GM18868 (cell line): ENCODE measurements around the gene CD300LB.
"Not testable (repeated sequence)": the region's sequence is repeated elsewhere in the genome, so short reads cannot be mapped to it uniquely, and the experiment has no call there.

ENCODE experiments used
- ATAC-seq: cut with Tn5 transposase; IDR thresholded peaks from one replicate; pipeline ENCODE4 v1.9.1; 2021; ENCODE audit warnings: mild to moderate bottlenecking, moderate library complexity; ENCODE audit not compliant: unreplicated experiment

The CD300LB gene

DNA sequence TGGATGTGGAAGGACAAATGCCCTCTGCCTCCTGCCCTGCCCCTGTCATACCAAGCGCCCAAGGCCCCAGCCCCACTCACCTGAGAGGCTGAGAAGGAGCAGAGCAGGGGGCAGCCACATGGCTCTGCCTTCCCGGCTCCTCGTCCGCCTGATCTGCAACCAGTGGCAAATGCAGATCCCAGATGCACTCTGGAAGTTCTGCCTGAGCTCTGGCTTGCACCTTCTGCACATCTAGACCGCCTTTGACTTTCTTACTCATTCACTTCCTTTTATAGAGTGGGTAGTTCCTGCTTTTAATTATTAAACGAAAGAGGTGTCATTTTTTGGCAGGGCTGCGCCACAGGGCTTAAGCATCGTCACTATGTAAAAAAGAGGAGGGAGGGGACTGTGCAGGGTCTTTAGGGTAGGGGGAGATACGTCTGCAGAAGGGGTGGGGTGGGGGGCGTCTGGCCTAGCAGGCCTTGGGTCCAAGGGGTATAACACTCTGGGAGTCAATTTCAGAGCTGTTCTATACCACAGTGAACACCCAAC is at the start of gene CD300LB:
Gene CD300LB, minus strand, starts transcription at position 245 of the 531 bp plus-strand sequence. Its CDS starts 125 bp downstream, at position 120.
- ATAC-seq = no peak

DNA sequence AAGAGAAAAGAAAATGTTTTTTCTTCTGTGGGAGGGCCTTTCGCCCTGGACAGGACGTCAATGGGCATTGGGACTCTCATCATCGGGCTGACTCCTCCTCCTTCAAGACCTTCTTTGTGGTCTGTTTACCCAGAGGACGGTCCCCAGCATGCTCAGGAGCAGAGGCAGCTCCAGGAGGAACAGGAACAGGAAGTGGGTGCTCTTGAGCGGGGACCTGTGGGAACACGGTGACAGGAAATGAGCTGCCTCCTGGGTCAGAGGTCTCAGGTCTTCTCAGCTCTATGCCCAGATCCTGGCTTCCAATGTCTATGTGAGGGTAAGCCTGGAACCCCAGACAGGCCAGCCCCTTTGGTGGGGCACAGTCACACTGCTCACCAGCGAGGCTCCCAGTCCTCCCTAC is 48.6 kb upstream of the CD300LB start:
- ATAC-seq = no peak

DNA sequence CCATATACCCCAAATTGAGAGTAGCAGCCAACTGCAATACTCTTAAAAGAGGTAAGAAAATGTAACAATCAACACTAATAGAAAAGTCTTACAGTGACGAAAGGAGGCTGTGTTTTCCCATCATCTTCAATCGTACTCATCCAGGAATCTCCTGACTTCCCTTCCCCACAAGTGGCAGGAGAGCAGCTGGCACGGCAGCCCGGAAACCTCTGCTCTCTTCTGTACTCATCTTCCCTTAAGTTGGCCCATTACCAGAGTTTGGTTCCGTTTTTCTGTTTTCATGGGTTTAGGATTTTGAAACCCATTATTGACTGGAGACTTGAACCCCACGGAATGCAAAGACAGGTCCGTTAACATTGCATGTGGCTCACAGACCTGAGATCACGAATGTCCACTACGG is 47.7 kb upstream of the CD300LB start:
- ATAC-seq = no peak

- no peak for ATAC-seq
Observed at GRCh38 chr17:74574489-74575142, 43.3 kb upstream of the CD300LB start.

DNA sequence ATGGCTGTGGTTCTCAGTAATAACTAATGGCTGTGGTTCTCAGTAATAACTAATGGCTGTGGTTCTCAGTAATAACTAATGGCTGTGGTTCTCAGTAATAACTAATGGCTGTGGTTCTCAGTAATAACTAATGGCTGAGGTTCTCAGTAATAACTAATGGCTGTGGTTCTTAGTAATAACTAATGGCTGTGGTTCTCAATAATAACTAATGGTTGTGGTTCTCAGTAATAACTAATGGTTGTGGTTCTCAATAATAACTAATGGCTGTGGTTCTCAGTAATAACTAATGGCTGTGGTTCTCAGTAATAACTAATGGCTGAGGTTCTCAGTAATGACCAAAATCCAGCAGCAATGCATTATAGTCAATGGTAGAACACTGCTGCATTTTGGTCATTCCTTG is 42.4 kb upstream of the CD300LB start:
- not testable (repeated sequence) for ATAC-seq

GRCh38 chr17:74573169-74573568 is 41.9 kb upstream of the CD300LB start:
- no peak for ATAC-seq

- no peak for ATAC-seq
Observed at GRCh38 chr17:74571621-74572270, 40.5 kb upstream of the CD300LB start.

- no peak for ATAC-seq
Observed at GRCh38 chr17:74569020-74570003, 38.0 kb upstream of the CD300LB start.

- no peak for ATAC-seq
Observed at GRCh38 chr17:74568106-74568873, 37.0 kb upstream of the CD300LB start.

DNA sequence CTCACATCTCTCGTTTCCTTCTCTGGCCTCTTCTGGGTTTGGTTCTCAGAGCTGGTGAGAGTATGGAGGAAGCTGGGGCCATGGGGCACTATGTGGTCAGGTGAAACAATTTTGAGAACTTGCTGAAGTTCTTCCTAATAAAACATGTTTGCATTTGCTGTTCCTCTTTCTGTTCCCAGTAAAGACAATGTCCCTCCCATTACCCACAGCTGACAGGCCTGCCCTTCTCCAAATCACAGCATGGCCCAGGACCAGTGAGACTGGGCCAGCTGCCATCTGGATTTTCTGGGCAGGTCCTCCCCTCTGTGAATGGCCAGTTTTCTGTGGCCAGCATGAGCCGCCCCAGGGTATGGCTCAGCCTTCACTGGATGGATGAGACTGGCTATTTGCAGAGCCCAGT is 36.1 kb upstream of the CD300LB start, which contains the start of gene CD300H:
Gene CD300H, minus strand, starts transcription at position 113 of the 400 bp plus-strand sequence.
- no peak for ATAC-seq

GRCh38 chr17:74566132-74566753 is 35.0 kb upstream of the CD300LB start:
- ATAC-seq = no peak

GRCh38 chr17:74565126-74565525 is 33.9 kb upstream of the CD300LB start:
- no peak for ATAC-seq

DNA sequence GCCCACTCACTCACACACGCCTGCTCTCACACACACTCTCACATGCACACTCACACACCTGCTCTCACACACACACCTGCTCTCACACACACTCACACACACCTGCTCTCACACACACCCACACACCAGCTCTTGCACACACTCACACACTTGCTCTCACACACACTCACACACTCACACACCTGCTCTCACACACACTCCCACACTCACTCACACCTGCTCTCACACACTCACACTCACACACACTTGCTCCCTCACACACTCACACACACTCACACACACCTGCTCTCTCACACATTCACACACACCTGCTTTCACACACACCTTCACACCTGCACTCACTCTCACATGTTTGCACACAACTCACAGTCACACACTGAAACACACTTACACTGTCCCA is 32.1 kb upstream of the CD300LB start:
- no peak for ATAC-seq

GRCh38 chr17:74561586-74561985 is 30.3 kb upstream of the CD300LB start:
- no peak for ATAC-seq

- no peak for ATAC-seq
Observed at GRCh38 chr17:74558882-74559519, 27.7 kb upstream of the CD300LB start.

DNA sequence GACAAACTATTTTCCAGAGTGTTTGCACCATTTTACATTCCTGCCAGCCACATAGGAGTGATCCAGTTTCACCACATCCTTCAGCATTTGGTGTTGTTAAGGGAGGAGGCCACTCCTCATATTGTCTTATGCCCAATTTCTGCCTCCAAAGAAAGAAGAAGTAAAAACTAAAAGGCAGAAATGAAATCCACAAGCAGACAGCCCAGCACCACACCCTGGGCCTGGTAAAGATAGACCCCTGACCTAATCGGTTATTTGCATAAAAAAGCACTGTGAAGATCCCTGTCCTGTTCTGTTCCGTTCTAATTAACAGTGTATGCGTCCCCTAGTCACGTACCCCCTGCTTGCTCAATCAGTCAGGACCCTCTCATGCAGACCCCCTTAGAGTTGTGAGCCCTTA is 27.1 kb upstream of the CD300LB start:
- not testable (repeated sequence) for ATAC-seq

DNA sequence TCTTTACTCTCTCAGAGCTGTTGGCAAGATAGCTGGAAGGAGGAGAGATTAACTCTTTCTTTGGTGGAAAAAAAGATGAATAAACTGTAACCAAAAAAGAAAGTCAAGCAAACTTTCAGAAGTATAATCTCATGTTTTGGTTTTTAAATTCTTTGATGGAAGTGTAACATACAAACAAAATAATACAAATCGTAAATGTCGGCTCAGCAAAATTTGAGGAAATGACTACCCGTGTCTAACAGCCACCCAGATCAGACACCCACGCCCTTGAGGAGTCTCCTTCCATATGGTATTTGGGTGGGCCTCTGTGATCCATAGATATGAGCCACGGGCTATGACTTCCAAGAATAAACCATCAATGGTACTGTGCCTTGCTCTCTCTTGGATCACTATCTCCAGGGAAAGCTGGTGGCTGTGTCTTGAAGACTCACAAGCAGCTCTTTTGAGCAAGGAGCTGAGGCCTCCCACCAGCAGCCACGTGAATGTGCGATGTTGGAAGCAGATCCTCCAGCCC is 24.2 kb upstream of the CD300LB start:
- ATAC-seq = no peak

- no peak for ATAC-seq
Observed at GRCh38 chr17:74554909-74555308, 23.6 kb upstream of the CD300LB start.

DNA sequence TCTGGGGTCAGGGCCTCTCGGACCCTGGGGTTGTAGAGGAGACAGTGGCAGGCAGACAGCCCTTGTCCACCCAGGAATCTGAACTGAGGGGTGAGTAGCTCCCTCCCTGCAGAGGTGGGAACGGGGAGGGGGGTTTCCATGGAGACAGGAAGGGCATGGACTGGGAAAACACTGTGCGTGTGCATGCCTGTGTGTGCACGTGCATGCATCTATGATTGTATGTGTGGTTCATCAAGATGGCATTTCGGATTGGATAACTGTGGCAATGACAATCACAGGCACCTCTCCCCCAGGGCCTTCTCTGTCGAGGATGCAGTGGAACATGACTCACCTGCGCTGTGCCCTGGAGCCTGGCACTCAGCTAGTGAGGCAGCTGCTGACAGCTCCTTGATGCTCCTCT is 20.8 kb upstream of the CD300LB start:
- ATAC-seq = no peak
